ENCODE data around the gene SCD5.

SCD5 gene

GRCh38 chr4:82618103-82618720, 180.4 kb downstream of the SCD5 start:
- no peak overlapping the region for H3K4me3 ChIP-seq (ENCODE audit: low read depth, low read length)
- DNase-seq (ENCODE audit: low read depth): no peak

- H3K4me3 ChIP-seq (ENCODE audit: low read depth, low read length): no peak overlapping the region
- DNase-seq (ENCODE audit: low read depth): no peak
These were observed 183.7 kb downstream of the SCD5 start for GRCh38 chr4:82614838-82615449.

- no peak overlapping the region for H3K4me3 ChIP-seq (ENCODE audit: low read depth, low read length)
- DNase-seq (ENCODE audit: low read depth): no peak
These were observed 185.5 kb downstream of the SCD5 start for GRCh38 chr4:82613121-82613520.

- DNase-seq (ENCODE audit: low read depth): no peak
These were observed 186.6 kb downstream of the SCD5 start for GRCh38 chr4:82611982-82612381.

GRCh38 chr4:82611527-82611926, 187.1 kb downstream of the SCD5 start:
- no peak overlapping the region for H3K4me3 ChIP-seq (ENCODE audit: low read depth, low read length)
- DNase-seq (ENCODE audit: low read depth): no peak

More at GRCh38 chr4:82611982-82612381, 186.6 kb downstream of the SCD5 start:
- H3K4me3 ChIP-seq (ENCODE audit: low read depth, low read length): no peak overlapping the region

- H3K4me3 ChIP-seq (ENCODE audit: low read depth, low read length): no peak overlapping the region
- DNase-seq (ENCODE audit: low read depth): no peak
These were observed 188.6 kb downstream of the SCD5 start for GRCh38 chr4:82610041-82610440.

- no peak for DNase-seq (ENCODE audit: low read depth)
- no peak overlapping the region for H3K4me3 ChIP-seq (ENCODE audit: low read depth, low read length)
These were observed 192.0 kb downstream of the SCD5 start for GRCh38 chr4:82606622-82607021.

- no peak for DNase-seq (ENCODE audit: low read depth)
- no peak overlapping the region for H3K4me3 ChIP-seq (ENCODE audit: low read depth, low read length)
These were observed 194.1 kb downstream of the SCD5 start for GRCh38 chr4:82604522-82604921.

- no peak for DNase-seq (ENCODE audit: low read depth)
- H3K4me3 ChIP-seq (ENCODE audit: low read depth, low read length): no peak overlapping the region
These were observed 197.2 kb downstream of the SCD5 start for GRCh38 chr4:82601242-82602015.

GRCh38 chr4:82599336-82599735, 199.3 kb downstream of the SCD5 start:
- no peak for DNase-seq (ENCODE audit: low read depth)
- H3K4me3 ChIP-seq (ENCODE audit: low read depth, low read length): no peak overlapping the region

- H3K4me3 ChIP-seq (ENCODE audit: low read depth, low read length): no peak overlapping the region
- no peak for DNase-seq (ENCODE audit: low read depth)
These were observed 204.1 kb downstream of the SCD5 start for GRCh38 chr4:82594456-82594855.

GRCh38 chr4:82593411-82593810, 205.2 kb downstream of the SCD5 start:
- no peak for DNase-seq (ENCODE audit: low read depth)
- no peak overlapping the region for H3K4me3 ChIP-seq (ENCODE audit: low read depth, low read length)

- no peak overlapping the region for H3K4me3 ChIP-seq (ENCODE audit: low read depth, low read length)
- DNase-seq (ENCODE audit: low read depth): no peak
These were observed 206.0 kb downstream of the SCD5 start for GRCh38 chr4:82592639-82593038.

- DNase-seq (ENCODE audit: low read depth): no peak
- no peak overlapping the region for H3K4me3 ChIP-seq (ENCODE audit: low read depth, low read length)
These were observed 207.0 kb downstream of the SCD5 start for GRCh38 chr4:82591592-82591991.

- H3K4me3 ChIP-seq (ENCODE audit: low read depth, low read length): no peak overlapping the region
- DNase-seq (ENCODE audit: low read depth): no peak
These were observed 208.8 kb downstream of the SCD5 start for GRCh38 chr4:82589756-82590155.

GRCh38 chr4:82588771-82589270, 209.8 kb downstream of the SCD5 start:
- H3K4me3 ChIP-seq (ENCODE audit: low read depth, low read length): no peak overlapping the region
- no peak for DNase-seq (ENCODE audit: low read depth)

- DNase-seq (ENCODE audit: low read depth): no peak
- H3K4me3 ChIP-seq (ENCODE audit: low read depth, low read length): no peak overlapping the region
These were observed 210.6 kb downstream of the SCD5 start for GRCh38 chr4:82587826-82588540.

- DNase-seq (ENCODE audit: low read depth): no peak
- no peak overlapping the region for H3K4me3 ChIP-seq (ENCODE audit: low read depth, low read length)
These were observed 212.7 kb downstream of the SCD5 start for GRCh38 chr4:82585690-82586435.

GRCh38 chr4:82584931-82585330, 213.7 kb downstream of the SCD5 start:
- no peak for DNase-seq (ENCODE audit: low read depth)

More at GRCh38 chr4:82584931-82585330, 213.7 kb downstream of the SCD5 start:
- H3K4me3 ChIP-seq (ENCODE audit: low read depth, low read length): no peak overlapping the region

Data from skeletal muscle cell (primary cell).